ENCODE data around the gene REG4.

REG4 gene

DNA sequence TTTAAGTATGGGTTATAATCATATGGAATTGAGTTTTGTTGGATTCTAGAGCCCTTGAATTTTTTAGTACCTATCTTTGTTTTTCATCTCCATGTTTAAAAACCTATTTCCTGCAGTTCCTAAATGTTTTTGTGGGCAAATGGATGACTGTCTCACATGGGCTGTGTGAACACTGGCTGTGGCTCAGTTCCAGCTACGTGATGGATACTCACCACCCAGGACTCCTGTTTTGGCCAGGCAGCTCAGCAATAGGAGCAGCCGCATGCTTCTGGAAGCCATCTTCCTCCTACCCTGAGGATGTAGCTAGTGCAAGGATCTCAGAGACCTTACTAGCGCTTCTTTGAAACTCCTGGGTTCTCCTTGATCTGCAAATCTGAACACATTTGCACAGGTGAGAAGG lies 2.8 kb downstream of the REG4 start:
- Histone ChIP-seq H3K9me3 (ENCODE audit: control insufficient read depth, insufficient read depth, low read depth, low read length) (no peaks in the 10 kb centered on the region), H3K36me3 (ENCODE audit: control insufficient read depth in 2 of 2, insufficient read depth in 1 of 2, low read length in 2 of 2) (no peaks in the 10 kb centered on the region), H3K4me1 (ENCODE audit: control insufficient read depth, insufficient read depth, low read length) (no peaks in the 10 kb centered on the region), H3K27ac (ENCODE audit: extremely low read depth, low read depth, low read length) (no peak overlapping the region), H3K4me3 (ENCODE audit: low read depth, low read length) (no peak overlapping the region)
- CTCF ChIA-PET: interaction anchor here (0.7 to 2.3 kb wide), 27 partner anchors 8 to 199 kb away, joined by 3 to 28 read pairs (median 5); partner anchors contain the start of gene HMGCS2
- POLR2A ChIA-PET: interaction anchor here (1.0 kb wide), 1 partner anchor 97 kb away, joined by 3 read pairs; the partner anchor contains the start of gene PHGDH
- TF ChIP-seq ZNF600 (tag by site-specific recombination; IDR thresholded peaks at IDR 0.05): no peak
- TF ChIP-seq ZNF121 (tag by site-specific recombination; IDR thresholded peaks at IDR 0.05): no peak
- TF ChIP-seq ZFP37 (tag by site-specific recombination; IDR thresholded peaks at IDR 0.05): no peak
- TF ChIP-seq SCRT2 (tag by site-specific recombination; IDR thresholded peaks at IDR 0.05): 0 out of 2 replicates have a peak, but pooled peaks have one; percentile 5

DNA sequence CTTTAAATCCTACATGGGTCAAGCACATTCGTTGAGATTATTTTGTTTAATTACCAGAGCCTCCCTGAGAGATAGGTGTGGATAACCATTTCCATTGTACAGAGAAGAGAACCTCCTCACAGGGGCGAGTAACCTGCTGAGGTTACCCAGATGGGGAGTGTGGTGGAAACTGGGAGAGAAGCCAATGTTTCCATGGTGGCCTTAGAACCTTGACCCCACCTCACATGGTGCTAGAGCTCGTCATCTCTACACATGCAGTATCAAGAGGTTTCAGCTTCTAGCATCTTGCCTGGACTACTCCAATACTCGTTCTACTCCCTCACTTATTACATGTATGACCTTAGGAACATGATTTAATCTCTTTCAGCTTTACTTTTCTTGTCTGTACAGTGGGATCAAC lies 4.8 kb downstream of the REG4 start:
- no peak for TF ChIP-seq ZNF600 (tag by site-specific recombination; IDR thresholded peaks at IDR 0.05)
- TF ChIP-seq KLF16 (tag by site-specific recombination; IDR thresholded peaks at IDR 0.05): no peak
- TF ChIP-seq ZNF174 (tag by site-specific recombination; IDR thresholded peaks at IDR 0.05): no peak
- TF ChIP-seq ZNF530 (tag by site-specific recombination; IDR thresholded peaks at IDR 0.05; ENCODE audit: low read depth): no peak
- TF ChIP-seq, protein P1, sequence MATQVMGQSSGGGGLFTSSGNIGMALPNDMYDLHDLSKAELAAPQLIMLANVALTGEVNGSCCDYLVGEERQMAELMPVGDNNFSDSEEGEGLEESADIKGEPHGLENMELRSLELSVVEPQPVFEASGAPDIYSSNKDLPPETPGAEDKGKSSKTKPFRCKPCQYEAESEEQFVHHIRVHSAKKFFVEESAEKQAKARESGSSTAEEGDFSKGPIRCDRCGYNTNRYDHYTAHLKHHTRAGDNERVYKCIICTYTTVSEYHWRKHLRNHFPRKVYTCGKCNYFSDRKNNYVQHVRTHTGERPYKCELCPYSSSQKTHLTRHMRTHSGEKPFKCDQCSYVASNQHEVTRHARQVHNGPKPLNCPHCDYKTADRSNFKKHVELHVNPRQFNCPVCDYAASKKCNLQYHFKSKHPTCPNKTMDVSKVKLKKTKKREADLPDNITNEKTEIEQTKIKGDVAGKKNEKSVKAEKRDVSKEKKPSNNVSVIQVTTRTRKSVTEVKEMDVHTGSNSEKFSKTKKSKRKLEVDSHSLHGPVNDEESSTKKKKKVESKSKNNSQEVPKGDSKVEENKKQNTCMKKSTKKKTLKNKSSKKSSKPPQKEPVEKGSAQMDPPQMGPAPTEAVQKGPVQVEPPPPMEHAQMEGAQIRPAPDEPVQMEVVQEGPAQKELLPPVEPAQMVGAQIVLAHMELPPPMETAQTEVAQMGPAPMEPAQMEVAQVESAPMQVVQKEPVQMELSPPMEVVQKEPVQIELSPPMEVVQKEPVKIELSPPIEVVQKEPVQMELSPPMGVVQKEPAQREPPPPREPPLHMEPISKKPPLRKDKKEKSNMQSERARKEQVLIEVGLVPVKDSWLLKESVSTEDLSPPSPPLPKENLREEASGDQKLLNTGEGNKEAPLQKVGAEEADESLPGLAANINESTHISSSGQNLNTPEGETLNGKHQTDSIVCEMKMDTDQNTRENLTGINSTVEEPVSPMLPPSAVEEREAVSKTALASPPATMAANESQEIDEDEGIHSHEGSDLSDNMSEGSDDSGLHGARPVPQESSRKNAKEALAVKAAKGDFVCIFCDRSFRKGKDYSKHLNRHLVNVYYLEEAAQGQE (tag by site-specific recombination; IDR thresholded peaks at IDR 0.05): no peak
- TF ChIP-seq YY2 (tag by site-specific recombination; IDR thresholded peaks at IDR 0.05): no peak
- TF ChIP-seq, protein P2, sequence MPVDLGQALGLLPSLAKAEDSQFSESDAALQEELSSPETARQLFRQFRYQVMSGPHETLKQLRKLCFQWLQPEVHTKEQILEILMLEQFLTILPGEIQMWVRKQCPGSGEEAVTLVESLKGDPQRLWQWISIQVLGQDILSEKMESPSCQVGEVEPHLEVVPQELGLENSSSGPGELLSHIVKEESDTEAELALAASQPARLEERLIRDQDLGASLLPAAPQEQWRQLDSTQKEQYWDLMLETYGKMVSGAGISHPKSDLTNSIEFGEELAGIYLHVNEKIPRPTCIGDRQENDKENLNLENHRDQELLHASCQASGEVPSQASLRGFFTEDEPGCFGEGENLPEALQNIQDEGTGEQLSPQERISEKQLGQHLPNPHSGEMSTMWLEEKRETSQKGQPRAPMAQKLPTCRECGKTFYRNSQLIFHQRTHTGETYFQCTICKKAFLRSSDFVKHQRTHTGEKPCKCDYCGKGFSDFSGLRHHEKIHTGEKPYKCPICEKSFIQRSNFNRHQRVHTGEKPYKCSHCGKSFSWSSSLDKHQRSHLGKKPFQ (tag by site-specific recombination; IDR thresholded peaks at IDR 0.05): no peak
- no peak for TF ChIP-seq ZNF391 (tag by site-specific recombination; IDR thresholded peaks at IDR 0.05; ENCODE audit: borderline replicate concordance, low read depth)
- TF ChIP-seq, protein P3, sequence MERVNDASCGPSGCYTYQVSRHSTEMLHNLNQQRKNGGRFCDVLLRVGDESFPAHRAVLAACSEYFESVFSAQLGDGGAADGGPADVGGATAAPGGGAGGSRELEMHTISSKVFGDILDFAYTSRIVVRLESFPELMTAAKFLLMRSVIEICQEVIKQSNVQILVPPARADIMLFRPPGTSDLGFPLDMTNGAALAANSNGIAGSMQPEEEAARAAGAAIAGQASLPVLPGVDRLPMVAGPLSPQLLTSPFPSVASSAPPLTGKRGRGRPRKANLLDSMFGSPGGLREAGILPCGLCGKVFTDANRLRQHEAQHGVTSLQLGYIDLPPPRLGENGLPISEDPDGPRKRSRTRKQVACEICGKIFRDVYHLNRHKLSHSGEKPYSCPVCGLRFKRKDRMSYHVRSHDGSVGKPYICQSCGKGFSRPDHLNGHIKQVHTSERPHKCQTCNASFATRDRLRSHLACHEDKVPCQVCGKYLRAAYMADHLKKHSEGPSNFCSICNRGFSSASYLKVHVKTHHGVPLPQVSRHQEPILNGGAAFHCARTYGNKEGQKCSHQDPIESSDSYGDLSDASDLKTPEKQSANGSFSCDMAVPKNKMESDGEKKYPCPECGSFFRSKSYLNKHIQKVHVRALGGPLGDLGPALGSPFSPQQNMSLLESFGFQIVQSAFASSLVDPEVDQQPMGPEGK (tag by site-specific recombination; IDR thresholded peaks at IDR 0.05): no peak
- ChIA-PET CTCF (interaction anchor here (0.7 to 1.8 kb wide), 8 partner anchors 16 to 62 kb away, joined by 3 to 7 read pairs (median 3); no protein-coding TSS in a partner anchor), POLR2A (no interaction called here)
- no peak overlapping the region for H3K27ac ChIP-seq (ENCODE audit: extremely low read depth, low read depth, low read length)
- H3K9me3 ChIP-seq (ENCODE audit: control insufficient read depth, insufficient read depth, low read depth, low read length): no peaks in the 10 kb centered on the region
- H3K36me3 ChIP-seq (ENCODE audit: control insufficient read depth in 2 of 2, insufficient read depth in 1 of 2, low read length in 2 of 2): no peaks in the 10 kb centered on the region
- H3K4me3 ChIP-seq (ENCODE audit: low read depth, low read length): no peak overlapping the region
- H3K4me1 ChIP-seq (ENCODE audit: control insufficient read depth, insufficient read depth, low read length): no peaks in the 10 kb centered on the region

DNA sequence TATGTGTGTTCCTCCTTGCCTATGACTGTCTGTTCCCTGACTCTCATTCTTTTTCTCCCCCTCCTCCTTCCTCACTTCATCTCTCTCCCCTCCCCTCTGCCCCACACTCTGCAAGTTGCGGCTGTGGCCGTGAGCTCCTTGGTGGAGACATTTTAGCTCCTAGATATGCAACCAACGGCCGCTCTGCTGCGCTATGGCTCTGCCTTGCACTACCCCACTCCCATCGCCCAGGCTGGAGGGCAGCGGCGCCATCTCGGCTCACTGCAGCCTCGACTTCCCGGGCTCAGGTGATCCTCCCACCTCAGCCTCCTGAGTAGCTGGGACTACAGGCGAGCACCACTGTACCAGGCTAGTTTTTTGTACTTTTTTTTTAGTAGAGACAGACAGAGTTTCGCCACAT lies 5.5 kb downstream of the REG4 start:
- H3K4me3 ChIP-seq (ENCODE audit: low read depth, low read length): no peak overlapping the region
- ChIA-PET CTCF (interaction anchor here (0.8 kb wide), 1 partner anchor 107 kb away, joined by 3 read pairs; no protein-coding TSS in a partner anchor), POLR2A (no interaction called here)
- no peak overlapping the region for H3K27ac ChIP-seq (ENCODE audit: extremely low read depth, low read depth, low read length)
- H3K9me3 ChIP-seq (ENCODE audit: control insufficient read depth, insufficient read depth, low read depth, low read length): no peaks in the 10 kb centered on the region
- no peaks in the 10 kb centered on the region for H3K36me3 ChIP-seq (ENCODE audit: control insufficient read depth in 2 of 2, insufficient read depth in 1 of 2, low read length in 2 of 2)
- H3K4me1 ChIP-seq (ENCODE audit: control insufficient read depth, insufficient read depth, low read length): no peaks in the 10 kb centered on the region
- TF ChIP-seq, protein P4, sequence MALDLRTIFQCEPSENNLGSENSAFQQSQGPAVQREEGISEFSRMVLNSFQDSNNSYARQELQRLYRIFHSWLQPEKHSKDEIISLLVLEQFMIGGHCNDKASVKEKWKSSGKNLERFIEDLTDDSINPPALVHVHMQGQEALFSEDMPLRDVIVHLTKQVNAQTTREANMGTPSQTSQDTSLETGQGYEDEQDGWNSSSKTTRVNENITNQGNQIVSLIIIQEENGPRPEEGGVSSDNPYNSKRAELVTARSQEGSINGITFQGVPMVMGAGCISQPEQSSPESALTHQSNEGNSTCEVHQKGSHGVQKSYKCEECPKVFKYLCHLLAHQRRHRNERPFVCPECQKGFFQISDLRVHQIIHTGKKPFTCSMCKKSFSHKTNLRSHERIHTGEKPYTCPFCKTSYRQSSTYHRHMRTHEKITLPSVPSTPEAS (tag by site-specific recombination; IDR thresholded peaks at IDR 0.05): no peak
- no peak for TF ChIP-seq ZNF223 (tag by site-specific recombination; IDR thresholded peaks at IDR 0.05)
- no peak for TF ChIP-seq ZXDB (tag by site-specific recombination; IDR thresholded peaks at IDR 0.05)

All from HEK293 (cell line).